Peyer's patch (tissue), 4 donors: ENCODE results near the gene ACER3.

Experiments
- POLR2A ChIP-seq, 2 donors: fragments of 450-650 bp; IDR thresholded peaks; one replicate each; pipeline ENCODE4 v1.5.1; 2017; ENCODE audit warnings: antibody characterized with exemption in 2 of 2, mild to moderate bottlenecking in 2 of 2, moderate library complexity in 2 of 2
- TF ChIP-seq, protein P1 (sequence below), 6 experiments: fragments of 450-650 bp in 4 of 6; fragments of 200-600 bp in 2 of 6; sonication (generic) in 1 of 6; IDR thresholded peaks; one replicate each; pipeline ENCODE4 v1.5.1; 2017 to 2019; ENCODE audit warnings: antibody characterized with exemption in 6 of 6, mild to moderate bottlenecking in 3 of 6, moderate library complexity in 1 of 6

GRCh38 chr11:76980196-76980595 lies 119.5 kb downstream of the ACER3 start:
- TF ChIP-seq, protein P1, sequence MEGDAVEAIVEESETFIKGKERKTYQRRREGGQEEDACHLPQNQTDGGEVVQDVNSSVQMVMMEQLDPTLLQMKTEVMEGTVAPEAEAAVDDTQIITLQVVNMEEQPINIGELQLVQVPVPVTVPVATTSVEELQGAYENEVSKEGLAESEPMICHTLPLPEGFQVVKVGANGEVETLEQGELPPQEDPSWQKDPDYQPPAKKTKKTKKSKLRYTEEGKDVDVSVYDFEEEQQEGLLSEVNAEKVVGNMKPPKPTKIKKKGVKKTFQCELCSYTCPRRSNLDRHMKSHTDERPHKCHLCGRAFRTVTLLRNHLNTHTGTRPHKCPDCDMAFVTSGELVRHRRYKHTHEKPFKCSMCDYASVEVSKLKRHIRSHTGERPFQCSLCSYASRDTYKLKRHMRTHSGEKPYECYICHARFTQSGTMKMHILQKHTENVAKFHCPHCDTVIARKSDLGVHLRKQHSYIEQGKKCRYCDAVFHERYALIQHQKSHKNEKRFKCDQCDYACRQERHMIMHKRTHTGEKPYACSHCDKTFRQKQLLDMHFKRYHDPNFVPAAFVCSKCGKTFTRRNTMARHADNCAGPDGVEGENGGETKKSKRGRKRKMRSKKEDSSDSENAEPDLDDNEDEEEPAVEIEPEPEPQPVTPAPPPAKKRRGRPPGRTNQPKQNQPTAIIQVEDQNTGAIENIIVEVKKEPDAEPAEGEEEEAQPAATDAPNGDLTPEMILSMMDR (IDR thresholded peaks at IDR 0.05) = no peak
- no peak for TF ChIP-seq POLR2A (IDR thresholded peaks at IDR 0.05)
